Endothelial cell of hepatic sinusoid (primary cell): ENCODE measurements around the gene ZNF609.
"Not testable (repeated sequence)": the region's sequence is repeated elsewhere in the genome, so short reads cannot be mapped to it uniquely, and the experiment has no call there.

ENCODE experiments used
- in situ Hi-C: cut with HindIII; loops from 2 replicates; pipeline ENCODE4 v1.10.0; 2017; ENCODE audit warnings: low sequenced_read_pairs

ZNF609 gene

GRCh38 chr15:64618138-64618537 lies 157.8 kb downstream of the ZNF609 start:
- in situ Hi-C loops = no loop called here

GRCh38 chr15:64618540-64618939 lies 158.2 kb downstream of the ZNF609 start:
- in situ Hi-C loops = no loop called here

GRCh38 chr15:64619880-64620839 lies 159.8 kb downstream of the ZNF609 start:
- in situ Hi-C loops = loop anchor here (5.0 kb wide), 2 partner anchors 38 to 62 kb away; no protein-coding TSS in a partner anchor

- in situ Hi-C loops = loop anchor here (5.0 kb wide), 2 partner anchors 39 to 61 kb away; no protein-coding TSS in a partner anchor
Observed at GRCh38 chr15:64621056-64621455, 160.7 kb downstream of the ZNF609 start.

- in situ Hi-C loops = loop anchor here (5.0 kb wide), 2 partner anchors 40 to 60 kb away; no protein-coding TSS in a partner anchor
Observed at GRCh38 chr15:64622410-64623260, 162.3 kb downstream of the ZNF609 start.

DNA sequence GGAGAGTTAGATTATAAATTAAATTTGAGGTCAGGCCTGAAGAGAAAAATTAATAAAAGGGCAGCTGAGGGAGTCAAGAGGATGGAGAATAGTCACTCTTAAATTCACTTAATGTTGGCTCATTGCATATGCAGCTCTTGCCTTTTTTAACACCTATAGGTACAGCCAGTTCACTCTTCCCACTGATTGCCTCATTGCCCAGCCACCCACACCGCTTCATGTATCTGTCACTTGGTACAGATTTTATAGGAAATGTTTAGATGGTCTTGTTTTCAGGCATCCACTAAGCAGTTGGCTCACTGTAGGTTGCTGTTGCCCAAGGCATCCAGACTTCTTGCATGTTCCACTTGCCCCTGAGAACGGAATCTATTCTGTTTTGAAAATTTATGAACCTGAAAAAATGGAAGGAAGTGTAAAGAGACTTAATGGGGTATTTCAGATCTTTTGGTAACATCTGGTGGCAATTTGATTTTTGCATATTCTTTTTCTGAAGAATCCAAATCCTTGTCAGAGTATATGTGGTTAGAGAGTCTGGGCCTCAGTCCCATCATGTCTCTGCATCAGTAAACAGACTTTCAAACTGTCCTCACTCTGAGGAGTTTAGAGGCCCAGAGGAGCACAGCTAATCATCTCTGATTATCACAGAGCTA lies 163.1 kb downstream of the ZNF609 start:
- in situ Hi-C loops = loop anchor here (5.0 kb wide), 2 partner anchors 41 to 59 kb away; no protein-coding TSS in a partner anchor

DNA sequence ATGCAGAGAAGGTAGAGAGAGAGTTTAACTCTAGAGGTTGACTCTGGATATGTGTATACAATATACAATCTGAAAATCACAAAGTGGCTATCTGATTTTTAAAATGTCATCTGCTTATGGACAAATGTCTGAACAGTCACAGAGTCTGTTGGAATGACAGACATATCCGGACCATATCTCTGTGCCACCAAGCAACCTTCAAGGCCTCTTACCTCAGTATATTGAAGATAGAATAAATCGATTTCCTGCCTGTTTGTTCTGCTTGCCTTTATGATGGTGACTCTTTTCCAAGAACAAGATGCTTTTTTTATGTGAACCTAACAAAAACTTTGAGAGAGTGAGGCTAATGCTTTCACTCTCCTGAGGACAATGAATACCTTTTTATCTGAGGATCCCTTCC lies 163.9 kb downstream of the ZNF609 start:
- in situ Hi-C loops = loop anchor here (5.0 kb wide), 2 partner anchors 42 to 58 kb away; no protein-coding TSS in a partner anchor

- in situ Hi-C loops = no loop called here
Observed at GRCh38 chr15:64629063-64629462, 168.7 kb downstream of the ZNF609 start.

DNA sequence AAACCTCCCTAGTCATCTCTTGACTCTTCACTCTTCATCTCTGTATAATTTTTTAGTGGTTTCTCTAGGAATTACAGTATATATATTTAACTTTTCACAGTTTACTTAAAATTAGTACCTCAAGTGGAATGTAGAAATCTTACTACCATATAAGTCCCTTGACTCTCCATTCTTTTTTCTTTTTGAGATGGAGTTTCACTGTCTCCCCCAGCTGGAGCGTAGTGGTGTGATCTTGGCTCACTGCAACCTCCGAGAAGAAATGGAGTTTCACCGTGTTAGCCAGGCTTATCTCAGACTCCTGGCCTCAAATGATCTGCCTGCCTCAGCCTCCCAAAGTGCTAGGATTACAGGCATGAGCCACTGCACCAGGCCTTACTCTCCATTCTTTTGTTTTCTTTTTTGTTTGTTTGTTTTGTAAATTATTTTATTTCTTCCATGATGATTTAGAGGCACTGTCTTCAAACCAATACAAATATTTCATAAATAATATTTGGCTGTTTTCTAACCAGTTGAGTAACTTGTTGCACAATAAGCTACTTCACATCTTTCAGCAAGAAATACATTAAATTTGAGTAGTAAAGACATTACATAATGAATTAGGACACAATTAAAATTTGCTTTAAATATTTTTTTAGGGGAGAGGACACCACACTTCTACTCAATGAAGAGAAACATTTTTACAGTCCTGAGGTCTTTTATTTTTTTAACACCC lies 170.2 kb downstream of the ZNF609 start:
- in situ Hi-C loops = loop anchor here (5.0 kb wide), 1 partner anchor 92 kb away; no protein-coding TSS in a partner anchor

GRCh38 chr15:64632639-64633038 lies 172.3 kb downstream of the ZNF609 start:
- in situ Hi-C loops = loop anchor here (5.0 kb wide), 1 partner anchor 90 kb away; no protein-coding TSS in a partner anchor

DNA sequence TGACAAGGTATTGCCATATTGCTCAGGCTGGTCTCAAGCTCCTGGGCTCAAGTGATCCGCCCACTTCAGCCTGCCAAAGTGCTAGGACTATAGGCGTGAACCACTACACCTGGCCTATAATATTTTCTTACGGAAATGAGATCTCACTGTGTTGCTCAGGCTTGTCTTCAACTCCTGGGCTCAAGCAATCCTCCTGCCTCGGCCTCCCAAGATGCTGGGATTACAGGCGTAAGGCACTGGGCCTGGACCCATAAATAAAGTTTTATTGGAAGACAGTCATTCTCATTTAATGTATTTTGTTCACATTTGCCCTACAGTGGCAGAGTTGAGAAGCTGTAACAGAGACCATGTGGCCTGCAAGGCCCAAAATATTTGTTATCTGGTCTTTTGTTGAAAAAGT lies 173.0 kb downstream of the ZNF609 start:
- in situ Hi-C loops = loop anchor here (5.0 kb wide), 1 partner anchor 89 kb away; no protein-coding TSS in a partner anchor

- in situ Hi-C loops = loop anchor here (5.0 kb wide), 1 partner anchor 88 kb away; no protein-coding TSS in a partner anchor
Observed at GRCh38 chr15:64634027-64634426, 173.6 kb downstream of the ZNF609 start.

- in situ Hi-C loops = loop anchor here (5.0 kb wide), 1 partner anchor 87 kb away; no protein-coding TSS in a partner anchor
Observed at GRCh38 chr15:64634576-64635498, 174.5 kb downstream of the ZNF609 start.

GRCh38 chr15:64635499-64636495 lies 175.4 kb downstream of the ZNF609 start:
- in situ Hi-C loops = no loop called here

DNA sequence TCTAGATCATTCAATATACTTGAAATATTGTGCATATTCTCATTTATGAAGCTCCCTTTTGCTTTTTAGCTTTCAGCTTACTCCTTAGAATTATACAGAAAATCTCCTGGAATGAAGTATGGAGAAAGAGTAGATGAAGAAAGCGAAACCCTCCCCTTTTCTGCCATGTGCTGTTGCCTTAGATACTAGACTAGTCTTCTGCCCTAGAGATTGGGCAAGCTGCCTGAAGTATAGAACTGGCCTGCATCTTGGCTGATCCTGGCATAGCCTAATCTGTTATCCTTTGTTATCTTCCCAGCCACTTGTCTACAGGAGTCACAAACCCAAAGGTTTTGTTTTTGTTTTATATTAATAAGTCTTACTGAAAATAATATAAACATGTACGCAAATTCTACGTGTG lies 176.2 kb downstream of the ZNF609 start:
- in situ Hi-C loops = no loop called here

GRCh38 chr15:64637412-64637811 lies 177.0 kb downstream of the ZNF609 start:
- in situ Hi-C loops = no loop called here

- in situ Hi-C loops = not testable (repeated sequence)
Observed at GRCh38 chr15:64639744-64640143, 179.4 kb downstream of the ZNF609 start.
